GM12878 (cell line): ENCODE data around the gene HYAL1. TPM values are rescaled to one million over a fixed set of nuclear protein-coding genes. Genes with fewer than 3 reads are reported as not detected.

Experiments
- ETV6 ChIP-seq, 2 experiments: fragments of 450-650 bp in 1 of 2; IDR thresholded peaks in 1 of 2; conservative IDR thresholded peaks in 1 of 2; 2 replicates each; pipeline ENCODE4 v1.6.1; 2014; ENCODE audit warnings: antibody characterized with exemption in 1 of 2, borderline replicate concordance in 1 of 2, low read depth in 1 of 2, mild to moderate bottlenecking in 1 of 2, moderate library complexity in 1 of 2
- EZH2 ChIP-seq: IDR thresholded peaks from 2 replicates; pipeline ENCODE4 v1.6.1; 2012; ENCODE audit warnings: low read depth, mild to moderate bottlenecking, control low read depth, inconsistent platforms, low read length, borderline replicate concordance; ENCODE audit not compliant: control insufficient read depth
- JUNB ChIP-seq: IDR thresholded peaks from 2 replicates; pipeline ENCODE4 v1.6.1; 2016; ENCODE audit warnings: antibody characterized with exemption, mild to moderate bottlenecking
- POLR2AphosphoS5 ChIP-seq: IDR thresholded peaks from 2 replicates; pipeline ENCODE4 v1.6.1; 2011; ENCODE audit warnings: mild to moderate bottlenecking, low read length, inconsistent platforms
- RAD21 ChIP-seq: IDR thresholded peaks from 2 replicates; pipeline ENCODE4 v1.6.1; 2011; ENCODE audit warnings: mild to moderate bottlenecking, low read depth, low read length, moderate library complexity; ENCODE audit not compliant: insufficient read depth
- polyA plus RNA-seq, 11 experiments: library from polyadenylated mRNA; depleted of rRNA in 4 of 11; unstranded in 6 of 11; stranded (reverse) in 5 of 11; fragments of >200 nt; fragmentation: Nextera tagmentation in 4 of 11; fragmentation: Illumina TruSeq in 1 of 11; extraction: Ambion mirVana in 4 of 11; extraction: Trizol in 1 of 11; gene quantifications; 1 replicate in 1 of 11; 2 replicates in 10 of 11; pipeline versions ENCODE4 v1.2.1 to v1.2.3, GENCODE V29; 2011 to 2016; ENCODE audit warnings: inconsistent platforms in 2 of 11, missing spikeins in 2 of 11, low read depth in 1 of 11
- total RNA-seq, 4 experiments: library from RNA; depleted of rRNA in 3 of 4; stranded (reverse); fragments of >200 nt in 3 of 4; fragmentation: Illumina TruSeq in 1 of 4; extraction: Trizol in 1 of 4; gene quantifications; 2 replicates each; pipeline versions ENCODE4 v1.2.1 to v1.2.3, GENCODE V29; 2013 to 2021
- TF ChIP-seq, protein P1 (sequence below): fragments of 150-350 bp; IDR thresholded peaks from 2 replicates; pipeline ENCODE4 v1.6.1; 2016; ENCODE audit warnings: low read depth, low read length
- TF ChIP-seq, protein P2 (sequence below): IDR thresholded peaks from 2 replicates; pipeline ENCODE4 v1.6.1; 2012; ENCODE audit warnings: low read depth, low read length, improper control_type of control experiment
- TF ChIP-seq, protein P3 (sequence below): fragments of 450-650 bp; IDR thresholded peaks from 2 replicates; pipeline ENCODE4 v1.6.1; 2017; ENCODE audit warnings: mild to moderate bottlenecking, moderate library complexity

HYAL1 gene
- total and polyA plus RNA-seq, 10 of the 15 experiments (the other 5 are each of a cell fraction or from before 2014, with no cell fraction given) = 0.04 to 0.55 (median 0.18) TPM; not detected in 2

DNA sequence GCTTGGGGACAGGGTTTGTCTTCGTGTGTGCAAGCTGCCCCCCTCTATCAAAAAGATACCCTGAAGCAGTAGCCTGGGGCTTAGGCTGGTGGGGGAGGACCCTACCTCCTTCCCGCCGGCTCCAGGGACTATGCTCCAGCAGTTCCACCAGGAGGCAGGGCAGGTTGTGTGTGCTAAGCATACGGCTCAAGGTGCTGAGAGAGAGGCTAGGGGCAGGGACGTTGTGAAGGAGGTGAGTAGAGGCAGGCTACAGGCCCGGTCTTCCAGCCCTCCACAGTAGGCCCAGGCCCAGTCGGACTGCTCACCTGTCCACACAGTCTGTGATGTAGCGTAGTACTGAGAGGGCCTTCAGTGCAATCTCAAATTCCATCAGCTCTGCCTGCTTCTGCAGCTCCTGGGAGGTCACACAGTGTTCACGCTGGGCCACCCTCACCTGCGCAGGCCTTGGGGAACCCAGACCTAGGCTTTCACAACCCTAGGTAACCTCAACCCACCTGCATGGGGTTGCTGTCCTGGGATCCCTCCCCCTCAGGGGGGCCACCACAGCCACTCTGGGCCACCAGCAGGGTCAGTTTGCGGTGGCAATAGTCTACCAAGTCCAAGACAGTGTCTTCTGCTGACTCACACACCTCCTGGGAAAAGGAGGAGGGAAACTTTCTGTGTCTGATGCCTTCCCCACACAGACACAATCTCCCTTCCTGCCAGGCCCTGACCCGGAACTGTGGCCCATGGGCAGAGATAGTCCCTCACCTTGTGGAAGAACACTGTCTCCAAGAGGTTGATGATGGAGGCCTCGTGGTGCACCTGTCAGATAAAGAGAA, 39.6 kb upstream of the HYAL1 start (continued):
- TF ChIP-seq, protein P1, sequence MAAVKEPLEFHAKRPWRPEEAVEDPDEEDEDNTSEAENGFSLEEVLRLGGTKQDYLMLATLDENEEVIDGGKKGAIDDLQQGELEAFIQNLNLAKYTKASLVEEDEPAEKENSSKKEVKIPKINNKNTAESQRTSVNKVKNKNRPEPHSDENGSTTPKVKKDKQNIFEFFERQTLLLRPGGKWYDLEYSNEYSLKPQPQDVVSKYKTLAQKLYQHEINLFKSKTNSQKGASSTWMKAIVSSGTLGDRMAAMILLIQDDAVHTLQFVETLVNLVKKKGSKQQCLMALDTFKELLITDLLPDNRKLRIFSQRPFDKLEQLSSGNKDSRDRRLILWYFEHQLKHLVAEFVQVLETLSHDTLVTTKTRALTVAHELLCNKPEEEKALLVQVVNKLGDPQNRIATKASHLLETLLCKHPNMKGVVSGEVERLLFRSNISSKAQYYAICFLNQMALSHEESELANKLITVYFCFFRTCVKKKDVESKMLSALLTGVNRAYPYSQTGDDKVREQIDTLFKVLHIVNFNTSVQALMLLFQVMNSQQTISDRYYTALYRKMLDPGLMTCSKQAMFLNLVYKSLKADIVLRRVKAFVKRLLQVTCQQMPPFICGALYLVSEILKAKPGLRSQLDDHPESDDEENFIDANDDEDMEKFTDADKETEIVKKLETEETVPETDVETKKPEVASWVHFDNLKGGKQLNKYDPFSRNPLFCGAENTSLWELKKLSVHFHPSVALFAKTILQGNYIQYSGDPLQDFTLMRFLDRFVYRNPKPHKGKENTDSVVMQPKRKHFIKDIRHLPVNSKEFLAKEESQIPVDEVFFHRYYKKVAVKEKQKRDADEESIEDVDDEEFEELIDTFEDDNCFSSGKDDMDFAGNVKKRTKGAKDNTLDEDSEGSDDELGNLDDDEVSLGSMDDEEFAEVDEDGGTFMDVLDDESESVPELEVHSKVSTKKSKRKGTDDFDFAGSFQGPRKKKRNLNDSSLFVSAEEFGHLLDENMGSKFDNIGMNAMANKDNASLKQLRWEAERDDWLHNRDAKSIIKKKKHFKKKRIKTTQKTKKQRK = no peak
- TF ChIP-seq RAD21 (no peak), ETV6 (conservative IDR thresholded peaks at IDR 0.05 in 1 of 2, IDR thresholded peaks at IDR 0.05 in 1 of 2; ENCODE audit: borderline replicate concordance in 1 of 2, low read depth in 1 of 2) (no peak), JUNB (no peak), POLR2AphosphoS5 (no peak), EZH2 (no peak)
- TF ChIP-seq, protein P2, sequence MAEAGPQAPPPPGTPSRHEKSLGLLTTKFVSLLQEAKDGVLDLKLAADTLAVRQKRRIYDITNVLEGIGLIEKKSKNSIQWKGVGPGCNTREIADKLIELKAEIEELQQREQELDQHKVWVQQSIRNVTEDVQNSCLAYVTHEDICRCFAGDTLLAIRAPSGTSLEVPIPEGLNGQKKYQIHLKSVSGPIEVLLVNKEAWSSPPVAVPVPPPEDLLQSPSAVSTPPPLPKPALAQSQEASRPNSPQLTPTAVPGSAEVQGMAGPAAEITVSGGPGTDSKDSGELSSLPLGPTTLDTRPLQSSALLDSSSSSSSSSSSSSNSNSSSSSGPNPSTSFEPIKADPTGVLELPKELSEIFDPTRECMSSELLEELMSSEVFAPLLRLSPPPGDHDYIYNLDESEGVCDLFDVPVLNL = no peak
- TF ChIP-seq, protein P3, sequence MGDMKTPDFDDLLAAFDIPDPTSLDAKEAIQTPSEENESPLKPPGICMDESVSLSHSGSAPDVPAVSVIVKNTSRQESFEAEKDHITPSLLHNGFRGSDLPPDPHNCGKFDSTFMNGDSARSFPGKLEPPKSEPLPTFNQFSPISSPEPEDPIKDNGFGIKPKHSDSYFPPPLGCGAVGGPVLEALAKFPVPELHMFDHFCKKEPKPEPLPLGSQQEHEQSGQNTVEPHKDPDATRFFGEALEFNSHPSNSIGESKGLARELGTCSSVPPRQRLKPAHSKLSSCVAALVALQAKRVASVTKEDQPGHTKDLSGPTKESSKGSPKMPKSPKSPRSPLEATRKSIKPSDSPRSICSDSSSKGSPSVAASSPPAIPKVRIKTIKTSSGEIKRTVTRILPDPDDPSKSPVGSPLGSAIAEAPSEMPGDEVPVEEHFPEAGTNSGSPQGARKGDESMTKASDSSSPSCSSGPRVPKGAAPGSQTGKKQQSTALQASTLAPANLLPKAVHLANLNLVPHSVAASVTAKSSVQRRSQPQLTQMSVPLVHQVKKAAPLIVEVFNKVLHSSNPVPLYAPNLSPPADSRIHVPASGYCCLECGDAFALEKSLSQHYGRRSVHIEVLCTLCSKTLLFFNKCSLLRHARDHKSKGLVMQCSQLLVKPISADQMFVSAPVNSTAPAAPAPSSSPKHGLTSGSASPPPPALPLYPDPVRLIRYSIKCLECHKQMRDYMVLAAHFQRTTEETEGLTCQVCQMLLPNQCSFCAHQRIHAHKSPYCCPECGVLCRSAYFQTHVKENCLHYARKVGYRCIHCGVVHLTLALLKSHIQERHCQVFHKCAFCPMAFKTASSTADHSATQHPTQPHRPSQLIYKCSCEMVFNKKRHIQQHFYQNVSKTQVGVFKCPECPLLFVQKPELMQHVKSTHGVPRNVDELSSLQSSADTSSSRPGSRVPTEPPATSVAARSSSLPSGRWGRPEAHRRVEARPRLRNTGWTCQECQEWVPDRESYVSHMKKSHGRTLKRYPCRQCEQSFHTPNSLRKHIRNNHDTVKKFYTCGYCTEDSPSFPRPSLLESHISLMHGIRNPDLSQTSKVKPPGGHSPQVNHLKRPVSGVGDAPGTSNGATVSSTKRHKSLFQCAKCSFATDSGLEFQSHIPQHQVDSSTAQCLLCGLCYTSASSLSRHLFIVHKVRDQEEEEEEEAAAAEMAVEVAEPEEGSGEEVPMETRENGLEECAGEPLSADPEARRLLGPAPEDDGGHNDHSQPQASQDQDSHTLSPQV = no peak
